Keratinocyte (primary cell): Measurements from ENCODE around the gene CCDC146.

Experiments used
- EZH2 ChIP-seq: IDR thresholded peaks from one replicate; pipeline ENCODE4 v1.6.1; 2012; ENCODE audit warnings: inconsistent platforms, mild to moderate bottlenecking, low read length, moderate library complexity
- TF ChIP-seq, protein P1 (sequence below), 3 experiments: IDR thresholded peaks in 1 of 3; conservative IDR thresholded peaks in 1 of 3; optimal IDR thresholded peaks in 1 of 3; 2 replicates in 2 of 3; 3 replicates in 1 of 3; pipeline versions ENCODE3 to v1.5.1; 2011; ENCODE audit warnings: low read length in 3 of 3, mild to moderate bottlenecking in 3 of 3, moderate library complexity in 2 of 3, control low read depth in 1 of 3, inconsistent platforms in 1 of 3; ENCODE audit not compliant: insufficient read depth in 2 of 3; ENCODE audit errors: extremely low read depth in 1 of 3

DNA sequence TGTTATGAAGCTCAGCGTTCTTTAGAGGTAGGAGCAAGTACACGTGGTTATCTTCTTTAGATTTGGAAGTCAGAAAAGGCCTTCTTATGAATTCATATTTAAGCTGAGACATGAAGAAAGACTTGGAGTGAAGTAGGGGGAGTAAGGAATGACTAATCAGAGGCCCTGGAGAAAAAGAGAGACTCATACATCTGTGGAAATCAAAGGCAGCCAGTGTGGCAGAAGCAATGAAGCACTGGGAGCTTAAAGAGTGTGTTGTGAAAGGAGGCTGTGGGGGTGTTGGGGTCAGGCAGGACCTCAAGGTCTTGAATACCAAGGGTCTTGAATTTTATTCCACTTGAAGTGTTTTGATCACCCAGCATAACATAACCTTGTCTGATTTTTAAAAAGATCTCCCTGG lies 112.9 kb downstream of the CCDC146 start:
- TF ChIP-seq, protein P1, sequence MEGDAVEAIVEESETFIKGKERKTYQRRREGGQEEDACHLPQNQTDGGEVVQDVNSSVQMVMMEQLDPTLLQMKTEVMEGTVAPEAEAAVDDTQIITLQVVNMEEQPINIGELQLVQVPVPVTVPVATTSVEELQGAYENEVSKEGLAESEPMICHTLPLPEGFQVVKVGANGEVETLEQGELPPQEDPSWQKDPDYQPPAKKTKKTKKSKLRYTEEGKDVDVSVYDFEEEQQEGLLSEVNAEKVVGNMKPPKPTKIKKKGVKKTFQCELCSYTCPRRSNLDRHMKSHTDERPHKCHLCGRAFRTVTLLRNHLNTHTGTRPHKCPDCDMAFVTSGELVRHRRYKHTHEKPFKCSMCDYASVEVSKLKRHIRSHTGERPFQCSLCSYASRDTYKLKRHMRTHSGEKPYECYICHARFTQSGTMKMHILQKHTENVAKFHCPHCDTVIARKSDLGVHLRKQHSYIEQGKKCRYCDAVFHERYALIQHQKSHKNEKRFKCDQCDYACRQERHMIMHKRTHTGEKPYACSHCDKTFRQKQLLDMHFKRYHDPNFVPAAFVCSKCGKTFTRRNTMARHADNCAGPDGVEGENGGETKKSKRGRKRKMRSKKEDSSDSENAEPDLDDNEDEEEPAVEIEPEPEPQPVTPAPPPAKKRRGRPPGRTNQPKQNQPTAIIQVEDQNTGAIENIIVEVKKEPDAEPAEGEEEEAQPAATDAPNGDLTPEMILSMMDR (optimal IDR thresholded peaks at IDR 0.05 in 1 of 3, IDR thresholded peaks at IDR 0.05 in 1 of 3, conservative IDR thresholded peaks at IDR 0.05 in 1 of 3; ENCODE audit: extremely low read depth in 1 of 3, insufficient read depth in 2 of 3, low read length in 3 of 3): no peak
- no peak for TF ChIP-seq EZH2
